CD4-positive, alpha-beta T cell treated with Interferon alpha-2 for 1 hour (primary cell): Measurements from ENCODE around the gene REM2.

Experiments
- DNase-seq, 2 donors: peaks; one replicate each; pipeline ENCODE4 v3.0.0-alpha.2; 2020 to 2022

The REM2 gene

GRCh38 chr14:22932146-22932545 is 49.1 kb downstream of the REM2 start:
- DNase-seq, result no peak

- no peak for DNase-seq
Measured at GRCh38 chr14:22935156-22935555, 52.1 kb downstream of the REM2 start.
